Retina (tissue), 1 donor: ENCODE data around the gene SHROOM4.

Experiments
- DNase-seq: peaks from one replicate; pipeline ENCODE4 v3.0.0-alpha.2; 2016

Gene SHROOM4

GRCh38 chrX:50705042-50705441 is 109.0 kb downstream of the SHROOM4 start:
- DNase-seq, result no peak

- no peak for DNase-seq
Measured at GRCh38 chrX:50704360-50704759, 109.6 kb downstream of the SHROOM4 start.

- peak; percentile 47 for DNase-seq
Measured at GRCh38 chrX:50700921-50701320, 113.1 kb downstream of the SHROOM4 start.

GRCh38 chrX:50698944-50699343 is 115.0 kb downstream of the SHROOM4 start:
- no peak for DNase-seq

GRCh38 chrX:50697691-50698090 is 116.3 kb downstream of the SHROOM4 start:
- DNase-seq, result no peak

GRCh38 chrX:50691820-50692219 is 122.2 kb downstream of the SHROOM4 start:
- DNase-seq, result peak; percentile 49

- DNase-seq, result no peak
Measured at GRCh38 chrX:50684871-50685270, 129.1 kb downstream of the SHROOM4 start.

GRCh38 chrX:50680990-50681389 is 133.0 kb downstream of the SHROOM4 start:
- DNase-seq, result no peak

GRCh38 chrX:50677789-50678188 is 136.2 kb downstream of the SHROOM4 start:
- DNase-seq, result no peak

GRCh38 chrX:50671661-50672060 is 142.3 kb downstream of the SHROOM4 start:
- no peak for DNase-seq

GRCh38 chrX:50668860-50669259 is 145.1 kb downstream of the SHROOM4 start:
- no peak for DNase-seq

- no peak for DNase-seq
Measured at GRCh38 chrX:50648156-50648555, 165.8 kb downstream of the SHROOM4 start.

- DNase-seq, result no peak
Measured at GRCh38 chrX:50644496-50644895, 169.5 kb downstream of the SHROOM4 start.

- no peak for DNase-seq
Measured at GRCh38 chrX:50643525-50644137, 170.4 kb downstream of the SHROOM4 start.

- DNase-seq, result no peak
Measured at GRCh38 chrX:50638123-50638522, 175.9 kb downstream of the SHROOM4 start.

GRCh38 chrX:50635817-50636365 is 178.1 kb downstream of the SHROOM4 start:
- DNase-seq, result no peak

- DNase-seq, result no peak
Measured at GRCh38 chrX:50635162-50635561, 178.8 kb downstream of the SHROOM4 start.

GRCh38 chrX:50629774-50630173 is 184.2 kb downstream of the SHROOM4 start:
- DNase-seq, result no peak

GRCh38 chrX:50627696-50628095 is 186.3 kb downstream of the SHROOM4 start:
- DNase-seq, result no peak

GRCh38 chrX:50626432-50626831 is 187.6 kb downstream of the SHROOM4 start:
- no peak for DNase-seq

- no peak for DNase-seq
Measured at GRCh38 chrX:50622751-50623150, 191.2 kb downstream of the SHROOM4 start.

GRCh38 chrX:50618788-50619558 is 195.0 kb downstream of the SHROOM4 start:
- DNase-seq, result no peak

GRCh38 chrX:50617183-50617582 is 196.8 kb downstream of the SHROOM4 start:
- no peak for DNase-seq

- DNase-seq, result no peak
Measured at GRCh38 chrX:50615570-50616158, 198.3 kb downstream of the SHROOM4 start.
